HEK293 (cell line): ENCODE measurements around the gene RGL3.
A peak's percentile ranks its signal among the peaks of the same experiment; 100 is the strongest.

Experiments
- CTCF ChIA-PET: fragments of 350-600 bp; formaldehyde crosslinking; extraction: SDS; loops from one replicate; lab custom pipeline; 2021; ENCODE audit warnings: antibody characterized with exemption; lab: Yijun Ruan, JAX
- POLR2A ChIA-PET: fragments of 300-600 bp; formaldehyde crosslinking; extraction: SDS; loops from one replicate; lab custom pipeline; 2020; ENCODE audit warnings: antibody characterized with exemption, inconsistent platforms; lab: Yijun Ruan, JAX
- H3K27ac ChIP-seq: fragments of 200-500 bp; sonication (Bioruptor generic); 2 replicates; pipeline ENCODE4 v1.5.1; 2014; ENCODE audit warnings: low read depth, low read length, control low read depth, inconsistent platforms; ENCODE audit errors: extremely low read depth
- H3K36me3 ChIP-seq, 2 experiments: fragments of 200-500 bp in 1 of 2; sonication (Bioruptor generic) in 1 of 2; 1 replicate in 1 of 2; 2 replicates in 1 of 2; pipeline ENCODE4 v1.5.1; 2014 to 2017; ENCODE audit warnings: inconsistent platforms in 2 of 2, low read length in 2 of 2; ENCODE audit not compliant: control insufficient read depth in 2 of 2, insufficient read depth in 1 of 2
- H3K4me1 ChIP-seq: fragments of 200-500 bp; sonication (Bioruptor generic); 2 replicates; pipeline ENCODE4 v1.5.1; 2014; ENCODE audit warnings: mild to moderate bottlenecking, low read length, inconsistent platforms; ENCODE audit not compliant: control insufficient read depth, insufficient read depth
- H3K4me3 ChIP-seq: 2 replicates; pipeline ENCODE4 v1.5.1; 2011; ENCODE audit warnings: low read depth, mild to moderate bottlenecking, control low read depth, low read length, moderate library complexity
- H3K9me3 ChIP-seq: fragments of 200-500 bp; sonication (Bioruptor generic); 2 replicates; pipeline ENCODE4 v1.5.1; 2014; ENCODE audit warnings: low read depth, low read length, inconsistent platforms; ENCODE audit not compliant: control insufficient read depth, insufficient read depth
- GLIS2 ChIP-seq: fragments of 450-650 bp; formaldehyde crosslinking; IDR thresholded peaks from 2 replicates; pipeline ENCODE4 v1.5.1; 2016; ENCODE audit warnings: missing biosample characterization, missing genetic modification characterization
- IKZF3 ChIP-seq: fragments of 450-650 bp; IDR thresholded peaks from 2 replicates; pipeline ENCODE4 v1.5.0; 2018; ENCODE audit warnings: missing biosample characterization, mild to moderate bottlenecking, missing genetic modification characterization, moderate library complexity
- KLF8 ChIP-seq: fragments of 450-650 bp; formaldehyde crosslinking; IDR thresholded peaks from 2 replicates; pipeline ENCODE4 v1.5.1; 2016; ENCODE audit warnings: missing biosample characterization, missing genetic modification characterization
- PBX3 ChIP-seq: sonication (generic); formaldehyde crosslinking; IDR thresholded peaks from 2 replicates; pipeline ENCODE4 v1.8.1; 2022; ENCODE audit warnings: mild to moderate bottlenecking, moderate library complexity, missing genetic modification reagents
- SCRT1 ChIP-seq: fragments of 450-650 bp; formaldehyde crosslinking; IDR thresholded peaks from 2 replicates; pipeline ENCODE4 v1.5.1; 2016; ENCODE audit warnings: missing biosample characterization, missing genetic modification characterization, borderline replicate concordance
- ZFHX2 ChIP-seq: fragments of 450-650 bp; formaldehyde crosslinking; conservative IDR thresholded peaks from 2 replicates; pipeline ENCODE4 v1.5.1; 2016; ENCODE audit warnings: missing biosample characterization, missing genetic modification characterization
- ZFP69B ChIP-seq: fragments of 450-650 bp; formaldehyde crosslinking; IDR thresholded peaks from 2 replicates; pipeline ENCODE4 v1.5.1; 2016; ENCODE audit warnings: missing biosample characterization, missing genetic modification characterization
- ZNF10 ChIP-seq: fragments of 450-650 bp; formaldehyde crosslinking; IDR thresholded peaks from 2 replicates; pipeline ENCODE4 v1.5.1; 2017; ENCODE audit warnings: missing biosample characterization, missing genetic modification characterization
- ZNF354C ChIP-seq: fragments of 450-650 bp; formaldehyde crosslinking; IDR thresholded peaks from 2 replicates; pipeline ENCODE4 v1.5.1; 2016; ENCODE audit warnings: missing biosample characterization, missing genetic modification characterization, low read depth, borderline replicate concordance
- ZNF426 ChIP-seq: fragments of 450-650 bp; formaldehyde crosslinking; IDR thresholded peaks from 2 replicates; pipeline ENCODE4 v1.5.1; 2017; ENCODE audit warnings: missing biosample characterization, missing genetic modification characterization, mild to moderate bottlenecking, inconsistent platforms, moderate library complexity
- ZNF600 ChIP-seq: fragments of 450-650 bp; formaldehyde crosslinking; IDR thresholded peaks from 2 replicates; pipeline ENCODE4 v1.5.1; 2016; ENCODE audit warnings: missing biosample characterization, missing genetic modification characterization
- ZNF768 ChIP-seq: fragments of 450-650 bp; formaldehyde crosslinking; IDR thresholded peaks from 2 replicates; pipeline ENCODE4 v1.5.1; 2018; ENCODE audit warnings: missing biosample characterization, mild to moderate bottlenecking, missing genetic modification characterization
- TF ChIP-seq, protein P1 (sequence below): fragments of 450-650 bp; formaldehyde crosslinking; IDR thresholded peaks from 2 replicates; pipeline ENCODE4 v1.5.1; 2016; ENCODE audit warnings: missing biosample characterization, missing genetic modification characterization

The RGL3 gene

DNA sequence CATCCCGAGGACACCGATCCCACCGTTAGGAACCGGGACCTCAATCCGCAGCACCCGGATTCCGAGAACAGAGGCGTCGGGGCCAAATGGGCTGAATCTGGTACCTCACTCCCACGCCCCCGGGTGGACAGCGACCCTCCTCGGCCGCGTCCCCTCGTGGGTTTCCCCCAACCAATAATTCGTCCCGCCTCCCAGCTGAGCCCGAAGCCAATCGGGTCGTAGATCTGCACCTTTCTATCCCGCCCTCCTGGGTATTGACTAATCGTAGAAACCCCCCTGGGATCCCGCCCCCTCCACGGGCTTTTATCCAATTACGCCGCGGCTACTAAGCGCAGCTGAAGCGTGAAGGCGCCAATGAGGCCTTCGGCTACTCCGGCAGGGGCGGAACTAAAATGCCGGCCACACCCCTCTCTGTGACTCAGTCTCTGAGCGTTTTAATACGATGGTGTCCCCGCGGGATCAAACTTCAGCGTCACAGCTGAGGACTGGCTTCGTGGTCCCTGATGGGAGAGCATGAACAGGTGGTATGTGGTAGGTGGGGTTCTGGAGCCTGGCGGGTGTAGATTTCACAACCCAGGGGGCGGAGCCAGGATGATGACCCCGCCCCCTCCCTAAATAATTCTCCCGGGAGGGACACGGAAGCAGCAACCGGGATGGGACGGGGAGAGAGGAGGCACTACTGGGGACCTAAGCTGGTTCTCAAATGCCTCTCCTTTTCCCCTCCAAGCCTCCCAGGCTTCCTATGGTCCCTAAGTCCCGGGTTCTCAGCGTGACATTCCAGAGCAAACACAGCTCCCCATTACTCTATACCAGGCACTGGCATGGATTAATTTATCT is 72.8 kb downstream of the RGL3 start, which contains the start of the genes CCDC159 and TMEM205 (continued):
- TF ChIP-seq GLIS2 (peak; percentile 59), ZNF426 (no peak), PBX3 (no peak), ZNF10 (tag by site-specific recombination) (no peak), ZNF768 (tag by site-specific recombination) (no peak), KLF8 (tag by site-specific recombination) (peak; percentile 88), SCRT1 (tag by site-specific recombination) (peak; percentile 90), ZFP69B (tag by site-specific recombination) (peak; percentile 40; the same call in 1 of the 2 replicates)
- TF ChIP-seq, protein P1, sequence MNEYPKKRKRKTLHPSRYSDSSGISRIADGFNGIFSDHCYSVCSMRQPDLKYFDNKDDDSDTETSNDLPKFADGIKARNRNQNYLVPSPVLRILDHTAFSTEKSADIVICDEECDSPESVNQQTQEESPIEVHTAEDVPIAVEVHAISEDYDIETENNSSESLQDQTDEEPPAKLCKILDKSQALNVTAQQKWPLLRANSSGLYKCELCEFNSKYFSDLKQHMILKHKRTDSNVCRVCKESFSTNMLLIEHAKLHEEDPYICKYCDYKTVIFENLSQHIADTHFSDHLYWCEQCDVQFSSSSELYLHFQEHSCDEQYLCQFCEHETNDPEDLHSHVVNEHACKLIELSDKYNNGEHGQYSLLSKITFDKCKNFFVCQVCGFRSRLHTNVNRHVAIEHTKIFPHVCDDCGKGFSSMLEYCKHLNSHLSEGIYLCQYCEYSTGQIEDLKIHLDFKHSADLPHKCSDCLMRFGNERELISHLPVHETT (tag by site-specific recombination), result peak; percentile 20; the same call in 1 of the 2 replicates

GRCh38 chr19:11345122-11345803 is 73.9 kb downstream of the RGL3 start:
- CTCF ChIA-PET, result interaction anchor here (1.1 to 2.1 kb wide), 4 partner anchors 12 to 59 kb away, joined by 3 to 19 read pairs (median 4); no protein-coding TSS in a partner anchor
- peak overlapping the region; percentile 72; the same call in 1 of the 2 replicates for H3K4me3 ChIP-seq
- H3K27ac ChIP-seq, result peak overlapping the region; percentile 55; the same call in 1 of the 2 replicates

More at GRCh38 chr19:11345122-11345803, 73.9 kb downstream of the RGL3 start:
- no peaks in the 10 kb centered on the region for H3K9me3 ChIP-seq
- peaks cover 0 to 12% of the 10 kb centered on the region in 2 experiments; a peak in 1 of 3 replicates for H3K36me3 ChIP-seq
- TF ChIP-seq ZFHX2 (tag by site-specific recombination) (peak; percentile 39), ZNF600 (peak; percentile 19; the same call in 1 of the 2 replicates), ZNF354C (tag by site-specific recombination) (no peak), IKZF3 (peak; percentile 46; the same call in 1 of the 2 replicates)
- POLR2A ChIA-PET, result interaction anchor here (1.1 to 3.2 kb wide), 7 partner anchors 21 to 36 kb away, joined by 3 to 36 read pairs (median 8); partner anchors contain the start of gene SWSAP1
- H3K4me1 ChIP-seq, result no peaks in the 10 kb centered on the region
